MM.1S (cell line): ENCODE measurements around the gene COLGALT1.

Experiments
- DNase-seq: peaks from one replicate; pipeline ENCODE4 v3.0.0-alpha.2; 2015
- H2AFZ ChIP-seq: fragments of 300-600 bp; sonication (generic); 2 replicates; pipeline ENCODE4 v1.6.0; 2016; ENCODE audit warnings: antibody characterized with exemption, low read length
- H3F3A ChIP-seq: fragments of 300-600 bp; sonication (generic); 2 replicates; pipeline ENCODE4 v1.6.1; 2016; ENCODE audit warnings: mild to moderate bottlenecking, antibody characterized with exemption, low read length, moderate library complexity, mixed read lengths; ENCODE audit not compliant: insufficient read depth
- H3K27ac ChIP-seq: fragments of 300-600 bp; sonication (generic); 2 replicates; pipeline ENCODE4 v1.5.1; 2016; ENCODE audit warnings: mild to moderate bottlenecking, low read length
- H3K27me3 ChIP-seq: fragments of 300-600 bp; sonication (generic); replicated peaks from 2 replicates; pipeline ENCODE4 v1.6.0; 2016; ENCODE audit warnings: low read length; ENCODE audit not compliant: insufficient read depth
- H3K36me3 ChIP-seq: fragments of 300-600 bp; sonication (generic); replicated peaks from 2 replicates; pipeline ENCODE4 v1.6.1; 2016; ENCODE audit warnings: mild to moderate bottlenecking, low read length, mixed read lengths; ENCODE audit not compliant: insufficient read depth
- H3K4me1 ChIP-seq: fragments of 300-600 bp; sonication (generic); 2 replicates; pipeline ENCODE4 v1.6.1; 2016; ENCODE audit warnings: low read length, mixed read lengths
- H3K4me2 ChIP-seq: fragments of 300-600 bp; sonication (generic); 2 replicates; pipeline ENCODE4 v1.6.0; 2016; ENCODE audit warnings: low read depth, low read length
- H3K4me3 ChIP-seq: fragments of 300-600 bp; sonication (generic); 2 replicates; pipeline ENCODE4 v1.5.1; 2016; ENCODE audit warnings: low read length, mixed read lengths
- H3K79me2 ChIP-seq: fragments of 300-600 bp; sonication (generic); 2 replicates; pipeline ENCODE4 v1.6.1; 2016; ENCODE audit warnings: mixed run types, low read length, mixed read lengths
- H3K9ac ChIP-seq: fragments of 300-600 bp; sonication (generic); 2 replicates; pipeline ENCODE4 v1.6.1; 2016; ENCODE audit warnings: low read length, mixed read lengths
- H3K9me2 ChIP-seq: fragments of 300-600 bp; sonication (generic); replicated peaks from 2 replicates; pipeline ENCODE4 v1.6.1; 2016; ENCODE audit warnings: mild to moderate bottlenecking, low read length, mixed read lengths; ENCODE audit not compliant: insufficient read depth
- H3K9me3 ChIP-seq: fragments of 300-600 bp; sonication (generic); replicated peaks from 2 replicates; pipeline ENCODE4 v1.6.1; 2016; ENCODE audit warnings: mild to moderate bottlenecking, low read length, mixed read lengths; ENCODE audit not compliant: insufficient read depth
- H4K20me1 ChIP-seq: fragments of 300-600 bp; sonication (generic); 2 replicates; pipeline ENCODE4 v1.6.1; 2016; ENCODE audit warnings: mild to moderate bottlenecking, low read length, moderate library complexity, mixed read lengths; ENCODE audit not compliant: insufficient read depth
- EZH2 ChIP-seq: fragments of 300-600 bp; sonication (generic); optimal IDR thresholded peaks from 2 replicates; pipeline ENCODE3; 2017; ENCODE audit warnings: low read depth, mild to moderate bottlenecking, antibody characterized with exemption, low read length, mixed read lengths
- EZH2phosphoT487 ChIP-seq: fragments of 300-600 bp; sonication (generic); IDR thresholded peaks from 2 replicates; pipeline ENCODE4 v1.6.1; 2018; ENCODE audit warnings: antibody characterized with exemption, low read length
- TF ChIP-seq, protein P1 (sequence below): fragments of 300-600 bp; sonication (generic); IDR thresholded peaks from 2 replicates; pipeline ENCODE4 v1.5.1; 2016; ENCODE audit warnings: antibody characterized with exemption, low read length, mixed read lengths

Gene COLGALT1

DNA sequence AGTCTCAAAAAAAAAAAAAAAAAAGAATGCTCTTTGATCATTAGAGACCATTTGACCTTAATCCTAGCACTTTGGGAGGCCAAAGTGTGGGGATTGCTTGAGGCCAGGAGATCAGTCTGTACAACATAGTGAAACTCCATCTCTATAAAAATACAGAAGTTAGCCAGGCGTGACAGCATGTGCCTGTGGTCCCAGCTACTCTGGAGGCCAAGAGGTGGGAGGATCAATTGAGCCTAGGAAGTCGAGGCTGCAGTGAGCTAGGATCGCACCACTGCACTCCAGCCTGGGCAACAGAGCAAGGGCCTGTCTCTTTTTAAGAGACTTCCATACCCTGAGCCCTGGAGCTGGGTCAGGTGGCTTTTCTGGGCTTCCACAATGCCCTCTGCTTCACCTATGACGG is 11.5 kb upstream of the COLGALT1 start:
- Histone ChIP-seq H3K36me3 (no peaks in the 10 kb centered on the region), H3K9me2 (no peaks in the 10 kb centered on the region), H3F3A (no peaks in the 10 kb centered on the region), H3K4me1 (no peaks in the 10 kb centered on the region), H3K4me2 (no peak overlapping the region), H3K27ac (no peak overlapping the region), H4K20me1 (no peaks in the 10 kb centered on the region), H3K4me3 (no peak overlapping the region), H3K9ac (no peak overlapping the region), H3K27me3 (peaks cover 67% of the 10 kb centered on the region), H2AFZ (no peak overlapping the region), H3K79me2 (no peaks in the 10 kb centered on the region), H3K9me3 (no peaks in the 10 kb centered on the region)
- TF ChIP-seq EZH2 (no peak), EZH2phosphoT487 (no peak)
- TF ChIP-seq, protein P1, sequence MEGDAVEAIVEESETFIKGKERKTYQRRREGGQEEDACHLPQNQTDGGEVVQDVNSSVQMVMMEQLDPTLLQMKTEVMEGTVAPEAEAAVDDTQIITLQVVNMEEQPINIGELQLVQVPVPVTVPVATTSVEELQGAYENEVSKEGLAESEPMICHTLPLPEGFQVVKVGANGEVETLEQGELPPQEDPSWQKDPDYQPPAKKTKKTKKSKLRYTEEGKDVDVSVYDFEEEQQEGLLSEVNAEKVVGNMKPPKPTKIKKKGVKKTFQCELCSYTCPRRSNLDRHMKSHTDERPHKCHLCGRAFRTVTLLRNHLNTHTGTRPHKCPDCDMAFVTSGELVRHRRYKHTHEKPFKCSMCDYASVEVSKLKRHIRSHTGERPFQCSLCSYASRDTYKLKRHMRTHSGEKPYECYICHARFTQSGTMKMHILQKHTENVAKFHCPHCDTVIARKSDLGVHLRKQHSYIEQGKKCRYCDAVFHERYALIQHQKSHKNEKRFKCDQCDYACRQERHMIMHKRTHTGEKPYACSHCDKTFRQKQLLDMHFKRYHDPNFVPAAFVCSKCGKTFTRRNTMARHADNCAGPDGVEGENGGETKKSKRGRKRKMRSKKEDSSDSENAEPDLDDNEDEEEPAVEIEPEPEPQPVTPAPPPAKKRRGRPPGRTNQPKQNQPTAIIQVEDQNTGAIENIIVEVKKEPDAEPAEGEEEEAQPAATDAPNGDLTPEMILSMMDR = no peak
- DNase-seq = no peak

DNA sequence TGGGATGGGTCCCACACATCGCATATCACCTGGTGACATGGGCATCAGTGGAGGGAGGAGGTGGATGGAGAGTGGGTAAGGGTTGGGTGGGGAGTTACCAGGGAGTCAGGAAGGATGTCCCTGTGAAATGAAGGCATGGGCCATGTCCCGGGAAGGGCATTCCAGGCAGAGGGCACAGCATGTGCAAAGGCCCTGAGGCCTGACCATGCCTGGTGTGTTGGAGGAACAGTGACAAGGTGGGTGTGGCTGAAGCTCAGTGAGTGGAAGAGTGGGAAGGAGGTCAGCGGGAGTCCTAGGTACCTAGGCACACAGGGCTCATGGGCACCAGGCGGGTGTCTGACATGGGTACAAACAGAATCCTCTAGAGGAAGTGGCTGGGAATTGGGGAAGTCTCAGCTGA is 11.0 kb upstream of the COLGALT1 start:
- Histone ChIP-seq H3K4me1 (no peaks in the 10 kb centered on the region), H3K27me3 (peaks cover 67% of the 10 kb centered on the region), H3K9me3 (no peaks in the 10 kb centered on the region), H3K9me2 (no peaks in the 10 kb centered on the region), H3K79me2 (no peaks in the 10 kb centered on the region), H3K9ac (no peak overlapping the region), H2AFZ (no peak overlapping the region), H3K27ac (no peak overlapping the region), H3K4me2 (no peak overlapping the region), H4K20me1 (no peaks in the 10 kb centered on the region), H3F3A (no peaks in the 10 kb centered on the region), H3K4me3 (no peak overlapping the region), H3K36me3 (no peaks in the 10 kb centered on the region)
- TF ChIP-seq EZH2phosphoT487 = no peak
- no peak for TF ChIP-seq EZH2
- TF ChIP-seq, protein P1 = no peak
- no peak for DNase-seq

DNA sequence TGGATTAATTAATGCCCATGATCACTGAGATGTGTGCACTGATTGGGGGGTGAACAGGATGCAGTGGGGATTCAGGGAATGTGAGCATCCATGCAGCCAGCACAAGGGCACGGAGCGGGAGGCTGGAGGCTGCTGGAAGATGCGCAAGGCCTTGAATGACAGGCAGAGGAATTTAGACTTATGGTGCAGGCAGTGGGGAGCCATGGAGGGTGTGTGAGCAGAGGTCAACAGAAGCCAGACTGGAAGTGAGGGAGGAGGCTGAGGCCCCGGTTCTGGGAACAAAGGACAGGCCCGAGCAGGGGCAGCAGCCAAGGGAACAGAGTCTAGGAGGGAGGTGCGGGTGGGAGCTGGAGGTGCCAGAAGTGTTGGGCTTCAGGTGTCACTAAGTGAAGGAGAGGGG is 7.3 kb upstream of the COLGALT1 start:
- no peaks in the 10 kb centered on the region for H3K9me3 ChIP-seq
- no peaks in the 10 kb centered on the region for H3K4me1 ChIP-seq
- H3K27ac ChIP-seq = no peak overlapping the region
- TF ChIP-seq EZH2 = no peak
- TF ChIP-seq, protein P1 = no peak
- no peak for TF ChIP-seq EZH2phosphoT487
- peaks cover 67% of the 10 kb centered on the region for H3K27me3 ChIP-seq
- no peaks in the 10 kb centered on the region for H3F3A ChIP-seq
- no peak overlapping the region for H3K4me2 ChIP-seq
- no peaks in the 10 kb centered on the region for H4K20me1 ChIP-seq
- H3K9ac ChIP-seq = no peak overlapping the region
- no peak overlapping the region for H2AFZ ChIP-seq
- no peaks in the 10 kb centered on the region for H3K79me2 ChIP-seq
- DNase-seq = no peak
- no peaks in the 10 kb centered on the region for H3K36me3 ChIP-seq
- H3K9me2 ChIP-seq = no peaks in the 10 kb centered on the region
- no peak overlapping the region for H3K4me3 ChIP-seq
